Erythroblast (primary cell): ENCODE data around the gene BLACAT1.

ENCODE experiments used
- GATA1 ChIP-seq: IDR thresholded peaks from 2 replicates; pipeline ENCODE4 v1.6.1; 2011; ENCODE audit warnings: low read depth, mild to moderate bottlenecking, control low read depth, low read length, moderate library complexity
- POLR2A ChIP-seq: IDR thresholded peaks from 2 replicates; pipeline ENCODE4 v1.6.1; 2011; ENCODE audit warnings: mild to moderate bottlenecking, low read length

GRCh38 chr1:205417870-205418635, 37.8 kb downstream of the BLACAT1 start:
- TF ChIP-seq POLR2A: no peak
- no peak for TF ChIP-seq GATA1
